ENCODE data around the gene NKAPD1. TPM values are rescaled to one million over a fixed set of nuclear protein-coding genes. Genes with fewer than 3 reads are reported as not detected.

Gene NKAPD1
- total and polyA plus RNA-seq, 2 of the 13 experiments (the other 11 are each of a cell fraction or from before 2014, with no cell fraction given) = 11.2 to 22.5 TPM

DNA sequence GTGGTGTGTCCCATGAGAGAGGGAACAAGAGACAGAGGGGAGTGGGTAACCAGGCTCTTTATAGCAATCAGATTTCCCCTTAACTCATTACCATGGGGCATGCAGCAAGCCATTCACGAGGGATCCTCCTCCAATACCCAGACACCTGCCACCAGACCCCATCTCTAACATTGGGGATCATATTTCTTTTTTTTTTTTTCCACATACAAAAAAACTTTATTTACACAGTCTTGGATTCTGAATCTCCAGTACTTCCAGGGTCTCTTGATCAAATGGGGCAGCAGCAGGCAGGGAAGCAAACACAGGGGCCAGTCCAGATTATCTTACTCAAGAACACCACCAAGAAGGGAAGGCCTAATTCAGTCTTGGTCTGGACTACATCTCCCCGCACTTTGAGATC is 44.6 kb upstream of the NKAPD1 start:
- H3K79me2 ChIP-seq (ENCODE audit: insufficient read depth, low read length) = peaks cover 15% of the 10 kb centered on the region
- H3K9me3 ChIP-seq (ENCODE audit: low read length) = no peaks in the 10 kb centered on the region
- H3K27ac ChIP-seq (ENCODE audit: extremely low read length, insufficient read depth, low read length) = no peak overlapping the region
- no peak overlapping the region for H2AFZ ChIP-seq (ENCODE audit: low read length)
- ChIA-PET CTCF (ENCODE audit: low intra/inter-chr PET ratio, low total read pairs) (no interaction called here), POLR2A (no interaction called here)
- FAIRE-seq (no peak), DNase-seq (ENCODE audit: low spot score) (no peak), ATAC-seq (no peak)
- no peaks in the 10 kb centered on the region; a peak in 2 of 5 replicates for H3K27me3 ChIP-seq (ENCODE audit: control insufficient read depth in 1 of 2, insufficient read depth in 2 of 2, low read length in 2 of 2)
- no peak for TF ChIP-seq AHR (CRISPR knock-in tag; IDR thresholded peaks at IDR 0.05)
- TF ChIP-seq, protein P1, sequence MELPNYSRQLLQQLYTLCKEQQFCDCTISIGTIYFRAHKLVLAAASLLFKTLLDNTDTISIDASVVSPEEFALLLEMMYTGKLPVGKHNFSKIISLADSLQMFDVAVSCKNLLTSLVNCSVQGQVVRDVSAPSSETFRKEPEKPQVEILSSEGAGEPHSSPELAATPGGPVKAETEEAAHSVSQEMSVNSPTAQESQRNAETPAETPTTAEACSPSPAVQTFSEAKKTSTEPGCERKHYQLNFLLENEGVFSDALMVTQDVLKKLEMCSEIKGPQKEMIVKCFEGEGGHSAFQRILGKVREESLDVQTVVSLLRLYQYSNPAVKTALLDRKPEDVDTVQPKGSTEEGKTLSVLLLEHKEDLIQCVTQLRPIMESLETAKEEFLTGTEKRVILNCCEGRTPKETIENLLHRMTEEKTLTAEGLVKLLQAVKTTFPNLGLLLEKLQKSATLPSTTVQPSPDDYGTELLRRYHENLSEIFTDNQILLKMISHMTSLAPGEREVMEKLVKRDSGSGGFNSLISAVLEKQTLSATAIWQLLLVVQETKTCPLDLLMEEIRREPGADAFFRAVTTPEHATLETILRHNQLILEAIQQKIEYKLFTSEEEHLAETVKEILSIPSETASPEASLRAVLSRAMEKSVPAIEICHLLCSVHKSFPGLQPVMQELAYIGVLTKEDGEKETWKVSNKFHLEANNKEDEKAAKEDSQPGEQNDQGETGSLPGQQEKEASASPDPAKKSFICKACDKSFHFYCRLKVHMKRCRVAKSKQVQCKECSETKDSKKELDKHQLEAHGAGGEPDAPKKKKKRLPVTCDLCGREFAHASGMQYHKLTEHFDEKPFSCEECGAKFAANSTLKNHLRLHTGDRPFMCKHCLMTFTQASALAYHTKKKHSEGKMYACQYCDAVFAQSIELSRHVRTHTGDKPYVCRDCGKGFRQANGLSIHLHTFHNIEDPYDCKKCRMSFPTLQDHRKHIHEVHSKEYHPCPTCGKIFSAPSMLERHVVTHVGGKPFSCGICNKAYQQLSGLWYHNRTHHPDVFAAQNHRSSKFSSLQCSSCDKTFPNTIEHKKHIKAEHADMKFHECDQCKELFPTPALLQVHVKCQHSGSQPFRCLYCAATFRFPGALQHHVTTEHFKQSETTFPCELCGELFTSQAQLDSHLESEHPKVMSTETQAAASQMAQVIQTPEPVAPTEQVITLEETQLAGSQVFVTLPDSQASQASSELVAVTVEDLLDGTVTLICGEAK (IDR thresholded peaks at IDR 0.05) = peak; percentile 19; the same call in 1 of the 2 replicates
- TF ChIP-seq, protein P1 (CRISPR knock-in tag; IDR thresholded peaks at IDR 0.05) = peak; percentile 63; the same call in 1 of the 2 replicates
- WGBS (ENCODE audit: low lambda C conversion rate) = 89% methylated on average over 2 of the region's 2 CpGs
- H4K20me1 ChIP-seq (ENCODE audit: insufficient read depth, low read length) = no peaks in the 10 kb centered on the region
- BruUV-seq (replicated peaks) = no TSS peak
- peaks cover 2% of the 10 kb centered on the region for H3K4me1 ChIP-seq (ENCODE audit: insufficient read depth, low read length)
- no peak overlapping the region for H3K4me3 ChIP-seq (replicated peaks in 1 of 3; ENCODE audit: insufficient read depth in 1 of 3, low read depth in 2 of 3, low read length in 3 of 3)
- peaks cover 10 to 47% of the 10 kb centered on the region in 2 experiments; a peak in 4 of 5 replicates for H3K36me3 ChIP-seq (replicated peaks in 1 of 2; ENCODE audit: control insufficient read depth in 1 of 2, insufficient read depth in 2 of 2, low read length in 2 of 2)
- intact Hi-C loops (cut with micrococcal nuclease; ENCODE audit: unreplicated experiment) (loop anchor here (5.0 to 10.0 kb wide), 2 partner anchors 43 to 95 kb away; partner anchors contain the start of genes DIXDC1, NKAPD1 and PIH1D2), in situ Hi-C loops (cut with HindIII; ENCODE audit: extremely low pct_ligation_motif_present, low pct_unique_long_range_greater_than_20kb) (no loop called here)
- no peak overlapping the region for H3K9ac ChIP-seq (ENCODE audit: insufficient read depth, low read depth, low read length)
- H3K4me2 ChIP-seq (ENCODE audit: low read depth, low read length) = no peak overlapping the region
